ENCODE results near the gene FUBP3. TPM values are rescaled to one million over a fixed set of nuclear protein-coding genes. Genes with fewer than 3 reads are reported as not detected.

The FUBP3 gene
- total RNA-seq, 4 donors from 2014 or later: 20.7 to 41.1 (median 36.9) TPM

DNA sequence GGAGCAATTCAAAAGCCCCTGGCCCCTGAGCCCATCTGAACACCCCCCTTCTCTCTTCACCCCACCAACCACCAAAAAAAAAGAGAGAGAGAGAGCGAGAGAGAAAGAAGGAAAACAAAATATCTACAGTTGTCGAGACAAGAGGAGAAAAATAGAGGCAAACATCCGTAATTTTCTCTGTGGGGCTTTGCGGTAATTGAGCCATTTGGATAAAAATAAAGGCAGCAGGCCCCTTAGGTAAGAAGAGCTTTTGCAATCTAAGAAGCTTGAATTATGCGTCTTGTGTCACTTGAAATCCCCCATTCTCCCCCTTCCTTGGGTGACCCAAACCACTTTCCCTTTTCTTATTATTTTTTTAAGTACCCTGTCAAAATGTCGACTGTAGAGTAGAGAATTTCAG, 35.5 kb upstream of the FUBP3 start:
- TF ChIP-seq EP300 (IDR thresholded peaks at IDR 0.05; ENCODE audit: low read depth): no peak
- TF ChIP-seq POLR2A (IDR thresholded peaks at IDR 0.05): no peak
- no peak for TF ChIP-seq POLR2AphosphoS5 (IDR thresholded peaks at IDR 0.05)
- TF ChIP-seq, protein P1, sequence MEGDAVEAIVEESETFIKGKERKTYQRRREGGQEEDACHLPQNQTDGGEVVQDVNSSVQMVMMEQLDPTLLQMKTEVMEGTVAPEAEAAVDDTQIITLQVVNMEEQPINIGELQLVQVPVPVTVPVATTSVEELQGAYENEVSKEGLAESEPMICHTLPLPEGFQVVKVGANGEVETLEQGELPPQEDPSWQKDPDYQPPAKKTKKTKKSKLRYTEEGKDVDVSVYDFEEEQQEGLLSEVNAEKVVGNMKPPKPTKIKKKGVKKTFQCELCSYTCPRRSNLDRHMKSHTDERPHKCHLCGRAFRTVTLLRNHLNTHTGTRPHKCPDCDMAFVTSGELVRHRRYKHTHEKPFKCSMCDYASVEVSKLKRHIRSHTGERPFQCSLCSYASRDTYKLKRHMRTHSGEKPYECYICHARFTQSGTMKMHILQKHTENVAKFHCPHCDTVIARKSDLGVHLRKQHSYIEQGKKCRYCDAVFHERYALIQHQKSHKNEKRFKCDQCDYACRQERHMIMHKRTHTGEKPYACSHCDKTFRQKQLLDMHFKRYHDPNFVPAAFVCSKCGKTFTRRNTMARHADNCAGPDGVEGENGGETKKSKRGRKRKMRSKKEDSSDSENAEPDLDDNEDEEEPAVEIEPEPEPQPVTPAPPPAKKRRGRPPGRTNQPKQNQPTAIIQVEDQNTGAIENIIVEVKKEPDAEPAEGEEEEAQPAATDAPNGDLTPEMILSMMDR (IDR thresholded peaks at IDR 0.05): no peak
- in situ Hi-C loops (cut with MboI; ENCODE audit: low pct_ligation_motif_present in 1 of 4, low pct_unique_long_range_greater_than_20kb in 1 of 4, low sequenced_read_pairs in 3 of 4) (no loop called here), intact Hi-C loops (cut with DNase I; ENCODE audit: low total_unique reads) (no loop called here)
- no peaks in the 10 kb centered on the region for H3K9me3 ChIP-seq
- no peaks in the 10 kb centered on the region for H3K4me1 ChIP-seq
- H3K27ac ChIP-seq: no peak overlapping the region
- H3K4me3 ChIP-seq: no peak overlapping the region
- H3K36me3 ChIP-seq: no peaks in the 10 kb centered on the region
- H3K27me3 ChIP-seq: peaks cover 46% of the 10 kb centered on the region
- WGBS, 2 donors (ENCODE audit: low coverage in 1 of 2): 71 to 75% methylated on average over 5 to 6 of the region's 6 CpGs
- DNase-seq: no peak

DNA sequence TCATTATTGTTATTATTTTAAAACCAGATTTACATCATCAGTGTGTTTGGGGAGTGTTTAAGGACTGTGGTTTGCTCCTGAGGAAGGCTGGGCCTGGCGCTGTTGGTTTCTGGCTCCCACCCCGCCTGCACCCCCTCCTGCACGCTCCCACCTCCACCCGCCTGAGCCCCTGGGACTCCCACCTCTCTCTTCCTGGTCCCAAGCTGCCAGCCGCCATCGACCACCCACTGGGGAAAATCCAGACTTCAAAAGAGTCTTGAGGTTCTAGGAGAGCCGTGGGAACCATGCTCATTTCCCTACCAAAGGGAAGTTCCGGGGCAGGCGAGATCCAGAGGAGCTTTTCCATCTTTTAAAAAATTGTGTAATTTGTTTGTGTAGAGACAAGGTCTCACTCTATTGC, 35.0 kb upstream of the FUBP3 start:
- Histone ChIP-seq H3K27me3 (peaks cover 41% of the 10 kb centered on the region), H3K9me3 (no peaks in the 10 kb centered on the region), H3K4me1 (no peaks in the 10 kb centered on the region), H3K27ac (no peak overlapping the region), H3K4me3 (no peak overlapping the region), H3K36me3 (no peaks in the 10 kb centered on the region)
- DNase-seq: no peak
- WGBS, 2 donors (ENCODE audit: low coverage in 1 of 2): 63% methylated on average over 9 of the region's 9 CpGs; no CpG with 5 or more reads in 1 of the 2 donors
- TF ChIP-seq EP300 (IDR thresholded peaks at IDR 0.05; ENCODE audit: low read depth): no peak
- no peak for TF ChIP-seq POLR2AphosphoS5 (IDR thresholded peaks at IDR 0.05)
- TF ChIP-seq, protein P1 (IDR thresholded peaks at IDR 0.05): no peak
- TF ChIP-seq POLR2A (IDR thresholded peaks at IDR 0.05): no peak
- intact Hi-C loops (cut with DNase I; ENCODE audit: low total_unique reads): no loop called here
- in situ Hi-C loops (cut with MboI; ENCODE audit: low pct_ligation_motif_present in 1 of 4, low pct_unique_long_range_greater_than_20kb in 1 of 4, low sequenced_read_pairs in 3 of 4): no loop called here

DNA sequence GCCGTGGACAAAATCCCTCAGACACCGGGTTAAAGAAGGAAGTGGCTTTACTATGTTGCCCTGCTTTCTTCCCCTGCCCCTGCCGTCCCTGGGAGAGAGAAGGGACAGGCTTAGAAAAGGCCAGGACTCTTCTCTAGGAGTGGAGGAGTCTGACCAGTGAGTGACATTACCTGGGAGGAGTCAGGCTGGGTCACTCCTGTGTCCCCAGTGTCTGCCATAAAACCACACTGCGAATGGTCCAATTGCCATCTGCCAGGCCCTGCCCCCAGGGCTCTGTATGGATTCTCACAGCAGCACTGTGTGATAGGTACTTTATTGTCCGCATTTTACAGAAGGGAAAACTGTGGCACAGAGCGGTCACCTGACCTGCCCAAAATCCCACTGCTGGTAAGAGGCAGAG, 31.3 kb upstream of the FUBP3 start:
- in situ Hi-C loops (cut with MboI; ENCODE audit: low pct_ligation_motif_present in 1 of 4, low pct_unique_long_range_greater_than_20kb in 1 of 4, low sequenced_read_pairs in 3 of 4) (no loop called here), intact Hi-C loops (cut with DNase I; ENCODE audit: low total_unique reads) (no loop called here)
- peaks cover 0 to 3% of the 10 kb centered on the region in 2 donors for H3K9me3 ChIP-seq

DNA sequence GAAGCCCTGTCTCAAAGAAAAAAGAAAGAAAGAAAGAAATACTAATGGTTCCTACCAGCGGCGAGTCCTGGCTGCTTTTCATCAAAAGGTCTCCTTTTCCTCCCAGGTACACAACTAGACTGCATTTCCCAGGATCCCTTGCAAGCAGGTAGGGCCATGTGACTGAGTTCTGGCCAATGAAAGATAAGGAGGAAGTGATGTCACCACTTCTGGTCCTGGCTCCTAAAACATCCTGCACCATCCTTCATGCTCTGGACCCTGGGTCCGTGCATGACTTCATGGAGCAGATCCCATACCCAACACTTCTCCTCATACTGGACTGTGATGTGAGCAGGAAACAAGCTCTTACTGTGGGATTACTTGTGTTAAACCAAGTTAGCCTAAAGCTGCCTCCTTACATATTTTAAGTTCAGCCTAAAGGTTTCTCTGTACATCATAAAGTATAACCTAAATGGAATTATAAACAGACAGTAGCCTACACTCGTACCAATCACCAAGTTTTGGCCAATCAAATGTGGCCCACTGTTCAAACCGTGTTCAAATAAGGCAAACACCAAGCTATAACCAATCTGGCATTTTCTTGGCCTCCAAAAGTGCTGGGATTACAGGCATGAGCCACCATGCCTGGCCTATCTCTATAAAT, 30.2 kb upstream of the FUBP3 start:
- TF ChIP-seq, protein P1 (IDR thresholded peaks at IDR 0.05): no peak
- TF ChIP-seq POLR2A (IDR thresholded peaks at IDR 0.05) (no peak), POLR2AphosphoS5 (IDR thresholded peaks at IDR 0.05) (no peak)
- intact Hi-C loops (cut with DNase I; ENCODE audit: low total_unique reads): no loop called here
- Histone ChIP-seq H3K4me3 (no peak overlapping the region), H3K27ac (no peak overlapping the region), H3K27me3 (peaks cover 9% of the 10 kb centered on the region), H3K9me3 (peaks cover 0 to 3% of the 10 kb centered on the region in 2 donors), H3K4me1 (no peaks in the 10 kb centered on the region), H3K36me3 (no peaks in the 10 kb centered on the region)
- in situ Hi-C loops (cut with MboI; ENCODE audit: low pct_ligation_motif_present in 1 of 4, low pct_unique_long_range_greater_than_20kb in 1 of 4, low sequenced_read_pairs in 3 of 4): no loop called here
- no peak for DNase-seq
- 91 to 97% methylated on average over 5 of the region's 5 CpGs for WGBS, 2 donors (ENCODE audit: low coverage in 1 of 2)

More for the DNA sequence above, 31.3 kb upstream of the FUBP3 start:
- TF ChIP-seq EP300 (IDR thresholded peaks at IDR 0.05; ENCODE audit: low read depth) (no peak), POLR2A (IDR thresholded peaks at IDR 0.05) (no peak), POLR2AphosphoS5 (IDR thresholded peaks at IDR 0.05) (no peak)
- TF ChIP-seq, protein P1 (IDR thresholded peaks at IDR 0.05): no peak
- no peak overlapping the region for H3K4me3 ChIP-seq
- H3K27ac ChIP-seq: no peak overlapping the region
- 72% methylated on average over 6 of the region's 6 CpGs; no CpG with 5 or more reads in 1 of the 2 donors for WGBS, 2 donors (ENCODE audit: low coverage in 1 of 2)
- DNase-seq: no peak
- peaks cover 6% of the 10 kb centered on the region for H3K27me3 ChIP-seq
- H3K4me1 ChIP-seq: no peaks in the 10 kb centered on the region
- no peaks in the 10 kb centered on the region for H3K36me3 ChIP-seq
